SK-N-MC (cell line): Measurements from ENCODE around the gene NES.

ENCODE experiments used
- DNase-seq: peaks from one replicate; pipeline ENCODE4 v3.0.0-alpha.2; 2011; ENCODE audit warnings: low read depth, low spot score
- H3K27ac ChIP-seq: fragments of 200-600 bp; sonication (generic); 2 replicates; pipeline ENCODE4 v1.5.1; 2016; ENCODE audit warnings: mixed run types
- H3K36me3 ChIP-seq: fragments of 200-600 bp; sonication (generic); 2 replicates; pipeline ENCODE4 v1.6.1; 2017; ENCODE audit warnings: antibody characterized with exemption, low read length, mixed read lengths; ENCODE audit not compliant: insufficient read depth
- H3K4me3 ChIP-seq: fragments of 200-600 bp; sonication (generic); 2 replicates; pipeline ENCODE4 v1.5.1; 2016
- H3K9ac ChIP-seq: fragments of 200-600 bp; sonication (generic); 2 replicates; pipeline ENCODE4 v1.8.0; 2017; ENCODE audit warnings: mixed run types, mixed read lengths; ENCODE audit not compliant: insufficient read length
- H3K9me3 ChIP-seq: fragments of 200-600 bp; sonication (generic); 2 replicates; pipeline ENCODE4 v1.6.1; 2017; ENCODE audit warnings: low read depth, mild to moderate bottlenecking, antibody characterized with exemption, low read length, moderate library complexity, mixed read lengths
- EZH2 ChIP-seq: fragments of 200-600 bp; sonication (generic); IDR thresholded peaks from one replicate; pipeline ENCODE4 v1.6.1; 2017; ENCODE audit warnings: antibody characterized with exemption
- FOXP2 ChIP-seq: optimal IDR thresholded peaks from 2 replicates; pipeline ENCODE3; 2011; ENCODE audit warnings: mild to moderate bottlenecking, moderate library complexity; ENCODE audit not compliant: insufficient read depth; ENCODE audit errors: extremely low read length, control extremely low read depth
- POLR2AphosphoS5 ChIP-seq: IDR thresholded peaks from 2 replicates; pipeline ENCODE4 v1.6.1; 2012; ENCODE audit warnings: mild to moderate bottlenecking, low read depth, low read length, borderline replicate concordance

Gene NES

DNA sequence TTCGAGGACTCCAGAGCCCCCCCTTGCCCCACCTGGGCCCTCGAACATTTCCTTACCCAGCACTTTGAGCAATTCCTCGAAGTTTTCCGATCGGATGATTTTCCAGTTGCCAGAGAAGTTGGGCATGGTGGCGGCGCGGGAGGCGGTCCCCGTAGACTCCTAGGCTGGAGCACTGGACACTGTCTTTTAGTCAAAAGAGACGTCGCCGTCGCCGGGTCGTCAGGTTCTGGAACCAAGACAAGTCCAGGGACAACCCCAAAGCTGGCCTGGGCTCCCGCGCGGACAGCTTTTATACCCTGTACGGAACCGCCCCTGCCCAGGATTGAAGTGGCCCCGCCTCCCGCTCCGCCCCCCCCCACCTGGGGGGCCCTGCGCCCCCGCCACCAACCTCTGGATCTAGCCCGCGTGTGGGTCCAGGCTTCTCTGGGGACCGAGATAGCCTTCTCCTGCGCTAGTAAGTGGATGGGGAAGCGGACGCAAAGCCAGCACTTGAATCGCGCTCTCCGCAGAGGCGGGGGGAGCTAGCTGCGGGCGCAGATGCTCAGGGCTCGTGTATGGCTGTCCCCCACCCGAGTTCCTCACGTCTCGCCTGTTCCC is 28.2 kb upstream of the NES start, which contains the start of gene CRABP2:
Gene CRABP2, minus strand, starts transcription at position 263 of the 597 bp plus-strand sequence. Its CDS starts 137 bp downstream, at position 126.
- peak within 1 kb of the TSS; percentile 71 for H3K4me3 ChIP-seq
- no peak within 1 kb of the TSS for H3K27ac ChIP-seq
- H3K9ac ChIP-seq = no peak within 1 kb of the TSS
- TF ChIP-seq POLR2AphosphoS5 (no peak), FOXP2 (no peak), EZH2 (no peak)
- no peaks in the 10 kb centered on the region for H3K9me3 ChIP-seq
- H3K36me3 ChIP-seq = no peaks in the 10 kb centered on the region
- no peak for DNase-seq

DNA sequence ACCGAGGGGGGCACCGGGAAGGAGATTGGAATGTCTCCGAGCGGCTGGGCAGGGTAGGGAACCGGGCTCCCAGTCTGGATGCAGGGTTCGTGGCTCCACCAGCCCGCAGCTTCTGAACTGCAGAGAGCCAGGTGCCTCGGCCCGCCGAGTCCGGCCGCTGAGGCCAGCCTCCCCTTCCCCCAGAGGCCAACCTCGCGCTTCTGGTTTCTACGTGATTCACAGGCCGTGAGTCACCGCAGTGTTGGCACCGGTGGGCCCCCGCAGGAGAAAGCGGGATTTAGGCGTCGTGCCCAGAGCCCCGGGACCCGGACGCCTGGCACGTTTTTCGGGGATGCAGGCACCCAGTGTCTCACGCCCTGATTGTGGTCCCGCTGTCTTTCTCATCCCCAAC is 27.7 kb upstream of the NES start:
- no peaks in the 10 kb centered on the region for H3K36me3 ChIP-seq
- TF ChIP-seq POLR2AphosphoS5 = no peak
- no peak for TF ChIP-seq FOXP2
- TF ChIP-seq EZH2 = no peak
- no peaks in the 10 kb centered on the region for H3K9me3 ChIP-seq
- H3K4me3 ChIP-seq = peak overlapping the region; percentile 71
- DNase-seq = no peak
- H3K9ac ChIP-seq = no peak overlapping the region
- no peak overlapping the region for H3K27ac ChIP-seq

DNA sequence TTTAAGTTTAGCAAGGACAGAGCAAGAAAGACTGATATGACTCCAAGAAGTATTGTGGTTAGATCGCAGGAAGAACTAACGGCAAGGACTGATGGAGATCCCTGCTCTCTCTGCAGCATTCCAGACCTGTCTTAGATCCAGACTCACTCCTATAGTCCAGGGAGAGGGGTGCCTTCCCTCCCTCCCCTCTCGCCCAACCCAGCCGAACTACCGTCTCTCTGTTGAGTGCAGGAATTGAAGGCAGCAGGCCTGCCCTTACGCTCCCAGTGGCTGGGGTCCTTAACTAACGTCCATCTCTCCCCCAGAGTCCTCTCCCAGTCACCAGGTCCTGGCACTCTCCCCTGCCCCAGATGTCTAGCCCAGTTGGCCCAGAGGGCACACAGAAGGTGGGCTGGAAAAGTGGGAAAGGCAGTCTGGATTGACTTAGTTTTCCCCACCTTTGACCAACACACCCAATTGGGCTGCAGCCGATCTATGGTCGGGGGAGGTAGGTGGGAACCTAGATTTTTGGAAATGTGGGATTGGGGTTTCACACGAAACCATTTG is 27.0 kb upstream of the NES start:
- no peak for DNase-seq
- H3K9me3 ChIP-seq = no peaks in the 10 kb centered on the region
- no peak for TF ChIP-seq FOXP2
- H3K36me3 ChIP-seq = no peaks in the 10 kb centered on the region
- H3K9ac ChIP-seq = no peak overlapping the region
- no peak overlapping the region for H3K4me3 ChIP-seq
- no peak overlapping the region for H3K27ac ChIP-seq

DNA sequence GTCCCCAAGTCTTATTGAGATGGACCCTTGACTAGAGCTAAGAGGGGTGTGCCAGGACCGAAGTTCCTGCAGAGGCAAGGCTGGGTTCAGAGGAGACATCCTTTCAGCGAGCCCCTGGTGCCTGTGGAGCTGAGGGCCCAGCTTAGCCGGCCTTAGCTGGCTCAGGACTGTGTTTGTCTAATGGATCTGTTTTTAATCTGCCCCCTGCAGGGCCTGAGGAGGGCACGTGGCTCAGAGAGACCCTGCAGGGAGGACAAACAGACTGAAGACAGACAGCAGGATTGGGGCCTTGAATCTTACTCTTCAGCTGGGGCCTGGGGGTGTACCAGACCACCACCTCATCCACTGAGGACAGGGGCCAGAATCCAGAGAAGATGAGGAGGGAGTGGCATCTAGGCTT is 26.5 kb upstream of the NES start:
- no peaks in the 10 kb centered on the region for H3K36me3 ChIP-seq
- no peak for TF ChIP-seq EZH2
- no peak for TF ChIP-seq FOXP2
- no peak for TF ChIP-seq POLR2AphosphoS5
- no peak for DNase-seq
- H3K27ac ChIP-seq = no peak overlapping the region
- H3K4me3 ChIP-seq = no peak overlapping the region
- H3K9me3 ChIP-seq = no peaks in the 10 kb centered on the region
- H3K9ac ChIP-seq = no peak overlapping the region

DNA sequence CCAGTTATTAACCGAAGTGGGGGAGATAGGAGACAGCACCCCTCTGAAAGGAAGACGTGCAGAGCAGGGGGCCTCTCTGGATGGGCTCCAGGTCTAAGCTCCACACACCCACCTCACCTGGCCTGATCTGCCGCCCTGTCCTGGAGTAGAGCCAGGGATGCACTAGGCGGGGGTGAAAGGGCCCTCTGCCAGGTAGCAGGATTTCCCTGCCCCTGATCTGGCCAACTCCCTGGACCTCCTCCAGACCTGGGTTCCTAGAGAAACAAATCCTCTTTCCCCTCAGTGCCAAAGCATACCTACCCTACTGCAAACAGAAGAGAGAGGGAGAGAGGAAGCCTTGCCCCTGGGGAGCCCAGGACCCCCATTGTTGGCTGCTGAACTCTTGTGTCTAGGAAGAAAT is 26.1 kb upstream of the NES start:
- no peak for TF ChIP-seq EZH2
- TF ChIP-seq POLR2AphosphoS5 = no peak
- TF ChIP-seq FOXP2 = no peak
- no peak overlapping the region for H3K4me3 ChIP-seq
- H3K27ac ChIP-seq = no peak overlapping the region
- no peak for DNase-seq
- H3K9me3 ChIP-seq = no peaks in the 10 kb centered on the region
- H3K9ac ChIP-seq = no peak overlapping the region
- no peaks in the 10 kb centered on the region for H3K36me3 ChIP-seq

DNA sequence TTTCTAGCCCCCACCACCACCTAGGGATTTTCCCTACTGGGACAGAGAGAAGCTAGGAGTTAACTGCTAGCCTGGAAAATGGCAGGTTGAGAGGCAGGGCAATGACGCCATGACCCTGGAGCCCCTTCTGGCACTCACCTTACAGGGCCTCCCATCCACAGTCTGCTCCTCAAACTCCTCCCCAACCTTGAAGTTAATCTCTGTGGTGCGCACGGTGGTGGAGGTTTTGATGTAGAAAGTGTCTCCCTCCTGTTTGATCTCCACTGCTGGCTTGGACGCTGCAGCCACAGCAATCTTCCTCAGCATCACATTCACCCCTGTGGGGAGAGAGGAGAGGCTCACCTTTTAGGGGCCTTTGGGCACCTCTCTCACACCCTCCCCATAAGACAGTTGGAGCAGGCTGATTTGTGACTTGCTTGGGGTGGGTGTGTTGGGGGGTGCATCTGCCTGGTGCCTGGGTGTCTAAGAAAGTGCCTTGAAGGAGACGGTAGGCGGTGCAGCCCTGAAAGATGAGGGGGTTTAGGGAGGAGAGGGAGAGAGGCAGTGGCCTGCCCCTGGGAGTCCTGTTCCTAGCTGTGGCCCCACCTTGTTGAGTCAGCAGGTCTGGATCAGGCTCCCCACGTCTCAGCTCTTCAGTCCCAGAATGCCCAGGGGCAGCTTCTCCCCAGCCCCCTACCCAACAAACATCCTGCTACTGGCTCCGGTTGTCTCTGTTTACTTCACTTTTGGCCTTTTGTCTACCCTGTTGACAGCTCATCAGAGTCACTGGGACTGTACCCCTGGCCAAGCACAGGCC is 23.7 kb upstream of the NES start:
- Histone ChIP-seq H3K9me3 (no peaks in the 10 kb centered on the region), H3K9ac (no peak overlapping the region), H3K27ac (no peak overlapping the region), H3K4me3 (no peak overlapping the region), H3K36me3 (no peaks in the 10 kb centered on the region)
- no peak for DNase-seq
- TF ChIP-seq EZH2 (no peak), POLR2AphosphoS5 (no peak), FOXP2 (no peak)

DNA sequence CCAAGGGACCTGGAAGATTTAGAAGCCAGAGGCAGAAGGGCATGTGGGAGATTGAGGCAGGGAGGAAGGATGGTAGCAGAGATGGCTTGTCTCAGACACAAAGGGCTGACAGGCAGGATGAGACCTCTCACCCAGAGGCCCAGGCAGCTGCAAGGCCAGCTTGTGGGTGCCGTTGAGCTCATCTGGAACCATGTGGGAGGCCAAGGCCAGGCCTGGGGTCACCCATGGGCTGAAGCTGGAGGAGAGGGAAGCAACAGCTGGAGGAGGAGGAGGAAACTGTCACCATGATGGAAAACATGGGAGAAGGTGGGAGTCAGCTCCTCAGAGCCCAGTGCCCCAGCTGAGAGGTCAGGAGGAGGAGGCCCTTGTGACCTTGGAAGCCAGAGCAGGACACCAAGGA is 21.8 kb upstream of the NES start:
- TF ChIP-seq FOXP2 (no peak), POLR2AphosphoS5 (no peak), EZH2 (no peak)
- Histone ChIP-seq H3K36me3 (no peaks in the 10 kb centered on the region), H3K9ac (no peak overlapping the region), H3K4me3 (no peak overlapping the region), H3K27ac (no peak overlapping the region), H3K9me3 (no peaks in the 10 kb centered on the region)
- DNase-seq = no peak

DNA sequence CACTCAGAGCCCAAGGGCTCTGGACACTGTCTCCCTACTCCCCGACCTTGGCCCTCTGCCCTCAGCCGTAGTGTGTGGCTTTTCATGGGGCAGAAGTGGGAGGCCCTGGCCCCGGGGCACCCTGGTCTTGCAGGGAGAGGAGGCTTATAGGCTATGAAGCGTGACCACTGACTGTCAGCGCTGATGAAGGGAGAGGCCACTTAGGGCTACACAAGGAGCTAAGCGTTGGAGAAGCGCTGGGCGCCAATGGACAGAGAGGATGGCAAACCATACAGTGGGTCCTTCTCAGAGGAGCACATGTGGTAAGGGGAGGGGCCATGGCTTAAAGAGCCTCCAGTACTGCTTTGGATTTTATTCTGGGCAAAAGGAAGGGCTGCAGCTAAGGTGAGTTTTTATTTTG is 20.3 kb upstream of the NES start:
- no peaks in the 10 kb centered on the region for H3K36me3 ChIP-seq
- DNase-seq = no peak
- TF ChIP-seq EZH2 (no peak), POLR2AphosphoS5 (no peak), FOXP2 (no peak)
- no peaks in the 10 kb centered on the region for H3K9me3 ChIP-seq
- no peak overlapping the region for H3K4me3 ChIP-seq
- H3K9ac ChIP-seq = no peak overlapping the region
- H3K27ac ChIP-seq = no peak overlapping the region
